Measurements from ENCODE around the gene TTYH3. TPM values are rescaled to one million over a fixed set of nuclear protein-coding genes. Genes with fewer than 3 reads are reported as not detected.
A peak's percentile ranks its signal among the peaks of the same experiment; 100 is the strongest.

TTYH3 gene
- total and polyA plus RNA-seq, 2 of the 13 experiments (the other 11 are each of a cell fraction or from before 2014, with no cell fraction given): 26.3 to 50.0 TPM

DNA sequence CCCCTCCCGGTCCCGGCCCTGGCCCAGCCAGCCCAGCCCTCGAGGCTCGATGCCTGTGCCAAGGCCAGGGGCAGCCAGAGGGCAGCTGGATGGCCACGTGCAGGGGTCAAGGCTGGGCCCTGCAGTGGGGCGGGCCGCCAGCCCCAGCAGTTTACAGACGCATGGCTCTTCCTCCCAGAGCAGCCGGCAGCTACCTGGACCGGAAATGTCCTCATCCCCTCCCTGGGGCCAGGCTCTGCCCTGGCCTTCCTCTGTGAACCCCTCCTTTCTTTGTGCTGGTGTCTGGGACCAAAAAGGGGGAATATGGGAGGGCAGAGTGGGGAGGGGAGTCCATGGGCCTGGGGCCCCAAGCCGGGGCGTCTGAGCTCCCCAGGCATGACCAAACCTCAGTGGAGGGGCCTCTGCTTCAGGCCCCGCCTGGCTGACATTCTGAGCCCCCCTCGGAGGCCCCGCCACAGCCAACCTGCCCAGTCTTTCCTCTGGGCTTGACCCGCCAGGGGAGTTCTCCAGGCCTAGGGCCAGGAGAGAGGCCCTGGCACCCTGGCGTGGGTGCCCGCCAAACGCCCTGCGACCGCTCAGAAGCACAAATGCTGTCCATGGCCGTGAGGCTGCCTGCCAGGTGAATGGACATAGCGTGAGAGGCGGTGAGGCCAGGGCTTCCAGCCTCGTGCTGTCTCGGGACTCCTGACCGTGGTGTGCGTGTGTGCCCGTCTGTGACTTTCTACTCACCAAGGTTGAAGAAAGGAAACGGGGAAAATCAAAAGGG lies 31.5 kb downstream of the TTYH3 start (continued):
- TF ChIP-seq, protein P1, sequence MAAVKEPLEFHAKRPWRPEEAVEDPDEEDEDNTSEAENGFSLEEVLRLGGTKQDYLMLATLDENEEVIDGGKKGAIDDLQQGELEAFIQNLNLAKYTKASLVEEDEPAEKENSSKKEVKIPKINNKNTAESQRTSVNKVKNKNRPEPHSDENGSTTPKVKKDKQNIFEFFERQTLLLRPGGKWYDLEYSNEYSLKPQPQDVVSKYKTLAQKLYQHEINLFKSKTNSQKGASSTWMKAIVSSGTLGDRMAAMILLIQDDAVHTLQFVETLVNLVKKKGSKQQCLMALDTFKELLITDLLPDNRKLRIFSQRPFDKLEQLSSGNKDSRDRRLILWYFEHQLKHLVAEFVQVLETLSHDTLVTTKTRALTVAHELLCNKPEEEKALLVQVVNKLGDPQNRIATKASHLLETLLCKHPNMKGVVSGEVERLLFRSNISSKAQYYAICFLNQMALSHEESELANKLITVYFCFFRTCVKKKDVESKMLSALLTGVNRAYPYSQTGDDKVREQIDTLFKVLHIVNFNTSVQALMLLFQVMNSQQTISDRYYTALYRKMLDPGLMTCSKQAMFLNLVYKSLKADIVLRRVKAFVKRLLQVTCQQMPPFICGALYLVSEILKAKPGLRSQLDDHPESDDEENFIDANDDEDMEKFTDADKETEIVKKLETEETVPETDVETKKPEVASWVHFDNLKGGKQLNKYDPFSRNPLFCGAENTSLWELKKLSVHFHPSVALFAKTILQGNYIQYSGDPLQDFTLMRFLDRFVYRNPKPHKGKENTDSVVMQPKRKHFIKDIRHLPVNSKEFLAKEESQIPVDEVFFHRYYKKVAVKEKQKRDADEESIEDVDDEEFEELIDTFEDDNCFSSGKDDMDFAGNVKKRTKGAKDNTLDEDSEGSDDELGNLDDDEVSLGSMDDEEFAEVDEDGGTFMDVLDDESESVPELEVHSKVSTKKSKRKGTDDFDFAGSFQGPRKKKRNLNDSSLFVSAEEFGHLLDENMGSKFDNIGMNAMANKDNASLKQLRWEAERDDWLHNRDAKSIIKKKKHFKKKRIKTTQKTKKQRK (IDR thresholded peaks at IDR 0.05; ENCODE audit: low read length): no peak
- TF ChIP-seq ZNF232 (CRISPR knock-in tag; IDR thresholded peaks at IDR 0.05; ENCODE audit: borderline replicate concordance) (peak; percentile 87), NCOR1 (IDR thresholded peaks at IDR 0.05; ENCODE audit: borderline replicate concordance, low read length) (peak; percentile 45; the same call in 1 of the 2 replicates), ZNF333 (CRISPR knock-in tag; IDR thresholded peaks at IDR 0.05; ENCODE audit: borderline replicate concordance) (no peak), TBL1XR1 (IDR thresholded peaks at IDR 0.05; ENCODE audit: borderline replicate concordance, low read length, partially characterized antibody) (peak; percentile 62), KAT7 (CRISPR knock-in tag; IDR thresholded peaks at IDR 0.05; ENCODE audit: borderline replicate concordance) (peak; percentile 63; the same call in 1 of the 2 replicates), DNMT1 (CRISPR knock-in tag; IDR thresholded peaks at IDR 0.05) (0 out of 2 replicates have a peak, but pooled peaks have one; percentile 40), FOXM1 (CRISPR knock-in tag; IDR thresholded peaks at IDR 0.05) (no peak), ZNF329 (CRISPR knock-in tag; IDR thresholded peaks at IDR 0.05; ENCODE audit: low read depth) (peak; percentile 74), SALL1 (CRISPR knock-in tag; IDR thresholded peaks at IDR 0.05) (peak; percentile 97), RXRB (CRISPR knock-in tag; IDR thresholded peaks at IDR 0.05; ENCODE audit: borderline replicate concordance) (peak; percentile 96), ZNF530 (CRISPR knock-in tag; IDR thresholded peaks at IDR 0.05; ENCODE audit: low read depth) (0 out of 2 replicates have a peak, but pooled peaks have one; percentile 58), SOX6 (IDR thresholded peaks at IDR 0.05) (no peak), SOX6 (CRISPR knock-in tag; IDR thresholded peaks at IDR 0.05) (peak; percentile 87), ZNF264 (CRISPR knock-in tag; IDR thresholded peaks at IDR 0.05) (peak; percentile 86)
- TF ChIP-seq, protein P2, sequence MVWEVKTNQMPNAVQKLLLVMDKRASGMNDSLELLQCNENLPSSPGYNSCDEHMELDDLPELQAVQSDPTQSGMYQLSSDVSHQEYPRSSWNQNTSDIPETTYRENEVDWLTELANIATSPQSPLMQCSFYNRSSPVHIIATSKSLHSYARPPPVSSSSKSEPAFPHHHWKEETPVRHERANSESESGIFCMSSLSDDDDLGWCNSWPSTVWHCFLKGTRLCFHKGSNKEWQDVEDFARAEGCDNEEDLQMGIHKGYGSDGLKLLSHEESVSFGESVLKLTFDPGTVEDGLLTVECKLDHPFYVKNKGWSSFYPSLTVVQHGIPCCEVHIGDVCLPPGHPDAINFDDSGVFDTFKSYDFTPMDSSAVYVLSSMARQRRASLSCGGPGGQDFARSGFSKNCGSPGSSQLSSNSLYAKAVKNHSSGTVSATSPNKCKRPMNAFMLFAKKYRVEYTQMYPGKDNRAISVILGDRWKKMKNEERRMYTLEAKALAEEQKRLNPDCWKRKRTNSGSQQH (CRISPR knock-in tag; IDR thresholded peaks at IDR 0.05; ENCODE audit: low read depth): no peak
- TF ChIP-seq, protein P3, sequence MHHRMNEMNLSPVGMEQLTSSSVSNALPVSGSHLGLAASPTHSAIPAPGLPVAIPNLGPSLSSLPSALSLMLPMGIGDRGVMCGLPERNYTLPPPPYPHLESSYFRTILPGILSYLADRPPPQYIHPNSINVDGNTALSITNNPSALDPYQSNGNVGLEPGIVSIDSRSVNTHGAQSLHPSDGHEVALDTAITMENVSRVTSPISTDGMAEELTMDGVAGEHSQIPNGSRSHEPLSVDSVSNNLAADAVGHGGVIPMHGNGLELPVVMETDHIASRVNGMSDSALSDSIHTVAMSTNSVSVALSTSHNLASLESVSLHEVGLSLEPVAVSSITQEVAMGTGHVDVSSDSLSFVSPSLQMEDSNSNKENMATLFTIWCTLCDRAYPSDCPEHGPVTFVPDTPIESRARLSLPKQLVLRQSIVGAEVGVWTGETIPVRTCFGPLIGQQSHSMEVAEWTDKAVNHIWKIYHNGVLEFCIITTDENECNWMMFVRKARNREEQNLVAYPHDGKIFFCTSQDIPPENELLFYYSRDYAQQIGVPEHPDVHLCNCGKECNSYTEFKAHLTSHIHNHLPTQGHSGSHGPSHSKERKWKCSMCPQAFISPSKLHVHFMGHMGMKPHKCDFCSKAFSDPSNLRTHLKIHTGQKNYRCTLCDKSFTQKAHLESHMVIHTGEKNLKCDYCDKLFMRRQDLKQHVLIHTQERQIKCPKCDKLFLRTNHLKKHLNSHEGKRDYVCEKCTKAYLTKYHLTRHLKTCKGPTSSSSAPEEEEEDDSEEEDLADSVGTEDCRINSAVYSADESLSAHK (CRISPR knock-in tag; IDR thresholded peaks at IDR 0.05; ENCODE audit: borderline replicate concordance): no peak
- TF ChIP-seq, protein P4, sequence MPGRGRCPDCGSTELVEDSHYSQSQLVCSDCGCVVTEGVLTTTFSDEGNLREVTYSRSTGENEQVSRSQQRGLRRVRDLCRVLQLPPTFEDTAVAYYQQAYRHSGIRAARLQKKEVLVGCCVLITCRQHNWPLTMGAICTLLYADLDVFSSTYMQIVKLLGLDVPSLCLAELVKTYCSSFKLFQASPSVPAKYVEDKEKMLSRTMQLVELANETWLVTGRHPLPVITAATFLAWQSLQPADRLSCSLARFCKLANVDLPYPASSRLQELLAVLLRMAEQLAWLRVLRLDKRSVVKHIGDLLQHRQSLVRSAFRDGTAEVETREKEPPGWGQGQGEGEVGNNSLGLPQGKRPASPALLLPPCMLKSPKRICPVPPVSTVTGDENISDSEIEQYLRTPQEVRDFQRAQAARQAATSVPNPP (CRISPR knock-in tag; IDR thresholded peaks at IDR 0.05): peak; percentile 59; the same call in 1 of the 2 replicates

Data from HepG2 (cell line).